Inferior parietal cortex (tissue), 1 donor: Measurements from ENCODE around the gene SGK1.

Source experiments
- DNase-seq: peaks from one replicate; pipeline ENCODE4 v3.0.0-alpha.2; 2016; ENCODE audit errors: extremely low spot score

Gene SGK1

GRCh38 chr6:134171517-134171916 is 146.4 kb downstream of the SGK1 start:
- DNase-seq: no peak

- DNase-seq: no peak
These were observed 147.1 kb downstream of the SGK1 start for GRCh38 chr6:134170844-134171243.

GRCh38 chr6:134169871-134170486 is 147.9 kb downstream of the SGK1 start:
- DNase-seq: peak; percentile 53

- no peak for DNase-seq
These were observed 149.2 kb downstream of the SGK1 start for GRCh38 chr6:134168590-134169208.

- no peak for DNase-seq
These were observed 151.2 kb downstream of the SGK1 start for GRCh38 chr6:134166511-134167261.

GRCh38 chr6:134165561-134166201 is 152.2 kb downstream of the SGK1 start:
- DNase-seq: no peak

GRCh38 chr6:134164300-134164699 is 153.6 kb downstream of the SGK1 start:
- DNase-seq: no peak

- DNase-seq: no peak
These were observed 155.0 kb downstream of the SGK1 start for GRCh38 chr6:134162932-134163331.

- DNase-seq: no peak
These were observed 156.9 kb downstream of the SGK1 start for GRCh38 chr6:134161041-134161440.

GRCh38 chr6:134152767-134153485 is 165.0 kb downstream of the SGK1 start:
- DNase-seq: no peak

- no peak for DNase-seq
These were observed 169.3 kb downstream of the SGK1 start for GRCh38 chr6:134148566-134148965.

- no peak for DNase-seq
These were observed 170.8 kb downstream of the SGK1 start for GRCh38 chr6:134147034-134147533.

GRCh38 chr6:134146268-134147033 is 171.5 kb downstream of the SGK1 start:
- DNase-seq: no peak

- DNase-seq: no peak
These were observed 172.1 kb downstream of the SGK1 start for GRCh38 chr6:134145786-134146185.

- DNase-seq: no peak
These were observed 179.5 kb downstream of the SGK1 start for GRCh38 chr6:134138226-134138975.

GRCh38 chr6:134134654-134135053 is 183.3 kb downstream of the SGK1 start:
- DNase-seq: no peak

- DNase-seq: no peak
These were observed 185.3 kb downstream of the SGK1 start for GRCh38 chr6:134132494-134133141.

GRCh38 chr6:134131530-134132139 is 186.3 kb downstream of the SGK1 start:
- DNase-seq: no peak

- no peak for DNase-seq
These were observed 189.8 kb downstream of the SGK1 start for GRCh38 chr6:134128146-134128545.
